ENCODE data around the gene CFAP58.

Gene CFAP58

GRCh38 chr10:104317726-104318299, 35.8 kb upstream of the CFAP58 start:
- DNase-seq (ENCODE audit: extremely low read depth, low read depth): no peak
- TF ChIP-seq CTCF (IDR thresholded peaks at IDR 0.05; ENCODE audit: low read depth, low read length): no peak

DNA sequence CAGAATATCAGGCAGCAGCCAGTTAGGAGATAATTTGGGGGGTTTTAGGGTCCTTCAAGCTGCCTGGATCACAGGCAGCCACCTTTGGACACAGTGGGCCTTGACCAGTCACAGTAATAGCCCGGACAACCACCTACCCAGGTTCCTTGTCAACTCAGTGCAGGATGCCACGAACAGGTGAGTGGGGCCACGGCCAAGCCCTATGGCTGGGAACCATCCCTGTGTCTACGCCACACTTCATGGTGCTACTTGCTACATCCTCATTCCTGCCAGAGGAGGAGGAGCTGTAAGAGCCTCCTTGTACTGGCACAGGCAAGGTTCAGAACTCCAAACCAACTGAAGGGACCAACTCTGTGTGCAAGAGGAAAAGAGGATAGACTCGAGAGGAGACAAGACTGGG, 35.3 kb upstream of the CFAP58 start:
- no peak for DNase-seq (ENCODE audit: extremely low read depth, low read depth)
- TF ChIP-seq CTCF (IDR thresholded peaks at IDR 0.05; ENCODE audit: low read depth, low read length): no peak

- DNase-seq (ENCODE audit: extremely low read depth, low read depth): no peak
- no peak for TF ChIP-seq CTCF (IDR thresholded peaks at IDR 0.05; ENCODE audit: low read depth, low read length)
Measured at GRCh38 chr10:104318810-104319741, 34.6 kb upstream of the CFAP58 start.

DNA sequence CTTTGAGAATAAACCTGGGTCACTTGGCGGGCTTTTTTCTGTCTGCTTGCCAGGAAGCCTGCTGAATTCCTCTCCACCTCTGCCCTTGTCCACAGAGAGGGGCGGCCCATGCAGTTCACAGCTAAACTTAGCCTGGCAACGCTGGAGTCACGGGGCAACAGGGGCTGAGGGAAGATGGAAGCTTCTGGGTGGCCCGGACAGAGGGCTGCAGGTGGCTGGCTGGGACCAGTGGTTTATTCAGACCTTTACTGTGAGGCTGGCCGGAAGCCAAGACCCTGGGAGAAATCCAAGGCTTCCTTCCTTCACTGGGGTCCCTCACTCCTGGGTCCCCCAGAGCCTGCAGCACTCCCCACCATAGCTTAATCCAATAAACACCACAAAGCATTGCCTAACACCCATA, 32.4 kb upstream of the CFAP58 start:
- DNase-seq (ENCODE audit: extremely low read depth, low read depth): no peak
- TF ChIP-seq CTCF (IDR thresholded peaks at IDR 0.05; ENCODE audit: low read depth, low read length): no peak

DNA sequence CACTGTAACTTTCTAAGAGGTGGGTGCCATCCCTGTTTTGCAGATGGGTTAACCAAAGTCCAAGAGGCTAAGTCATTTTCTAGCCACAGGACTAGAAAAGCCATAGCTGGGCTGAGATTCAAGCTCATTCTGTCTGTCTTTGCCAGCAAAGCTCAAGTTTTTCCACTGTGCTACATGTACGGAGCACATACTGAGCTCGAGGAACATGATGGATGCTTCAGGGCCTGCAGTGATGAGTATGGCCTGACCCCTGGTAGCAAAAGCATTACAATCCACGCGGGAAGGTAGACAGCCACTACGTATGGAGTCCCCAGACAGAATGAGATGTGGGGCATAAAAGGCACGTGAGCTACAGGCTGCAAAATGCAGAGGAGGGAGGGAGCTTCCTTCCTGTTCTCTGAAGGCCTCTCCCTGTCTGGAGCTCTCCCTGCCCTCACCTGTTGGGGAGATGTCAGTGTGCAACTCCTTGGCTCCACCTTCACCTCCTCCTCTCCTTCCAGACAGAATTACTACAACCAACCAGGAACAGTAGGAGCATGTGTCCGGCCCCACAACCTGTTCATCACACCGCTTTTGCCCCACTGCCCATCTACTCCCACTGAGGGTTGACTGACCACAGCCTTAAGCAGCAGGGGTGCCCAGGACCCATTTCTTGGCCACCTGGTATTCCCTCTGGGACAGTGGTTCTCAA, 31.8 kb upstream of the CFAP58 start:
- DNase-seq (ENCODE audit: extremely low read depth, low read depth): no peak
- TF ChIP-seq CTCF (IDR thresholded peaks at IDR 0.05; ENCODE audit: low read depth, low read length): no peak

- DNase-seq (ENCODE audit: extremely low read depth, low read depth): no peak
Measured at GRCh38 chr10:104322416-104322782, 31.2 kb upstream of the CFAP58 start.

More at GRCh38 chr10:104322416-104322782, 31.2 kb upstream of the CFAP58 start:
- no peak for TF ChIP-seq CTCF (IDR thresholded peaks at IDR 0.05; ENCODE audit: low read depth, low read length)

Data from AG09319 (cell line).